Mesothelial cell of epicardium (in vitro differentiated cells): ENCODE measurements around the gene TXNDC8. TPM values are rescaled to one million over a fixed set of nuclear protein-coding genes. Genes with fewer than 3 reads are reported as not detected.

Source experiments
- DNase-seq, 2 experiments: peaks; one replicate each; pipeline ENCODE4 v3.0.0; 2021; ENCODE audit warnings: low spot score in 2 of 2; ENCODE audit not compliant: unreplicated experiment in 2 of 2
- H3K27ac Mint-ChIP-seq: 2 replicates; pipeline ENCODE4 v1.8.0; 2021; ENCODE audit warnings: mixed read lengths
- H3K27me3 Mint-ChIP-seq: 2 replicates; pipeline ENCODE4 v1.8.0; 2021; ENCODE audit warnings: low read depth, mixed read lengths
- H3K36me3 Mint-ChIP-seq: 2 replicates; pipeline ENCODE4 v1.8.0; 2021; ENCODE audit warnings: mixed read lengths
- H3K4me1 Mint-ChIP-seq: 2 replicates; pipeline ENCODE4 v1.8.0; 2021; ENCODE audit warnings: mixed read lengths
- H3K4me3 Mint-ChIP-seq: 2 replicates; pipeline ENCODE4 v1.8.0; 2021; ENCODE audit warnings: mild to moderate bottlenecking, moderate library complexity, mixed read lengths
- H3K9me3 Mint-ChIP-seq: 2 replicates; pipeline ENCODE4 v1.8.0; 2021; ENCODE audit warnings: mixed read lengths
- CTCF ChIP-seq: fragments of 200-600 bp; sonication (generic); IDR thresholded peaks from one replicate; pipeline ENCODE4 v1.5.0; 2021; ENCODE audit warnings: antibody characterized with exemption; ENCODE audit not compliant: unreplicated experiment
- total RNA-seq: library from RNA; stranded (reverse); gene quantifications from 3 replicates; pipeline ENCODE4 v1.2.1, GENCODE V29; 2021

TXNDC8 gene
- total RNA-seq, 1 donor from 2014 or later: not detected

GRCh38 chr9:110309681-110310080 is 28.0 kb downstream of the TXNDC8 start:
- no peak for TF ChIP-seq CTCF

GRCh38 chr9:110308633-110309038 is 29.0 kb downstream of the TXNDC8 start:
- H3K4me3 Mint-ChIP-seq: no peak overlapping the region
- H3K9me3 Mint-ChIP-seq: peaks cover 16% of the 10 kb centered on the region
- TF ChIP-seq CTCF: no peak
- H3K27me3 Mint-ChIP-seq: no peaks in the 10 kb centered on the region
- H3K27ac Mint-ChIP-seq: no peak overlapping the region
- no peak for DNase-seq
- peaks cover 2% of the 10 kb centered on the region for H3K36me3 Mint-ChIP-seq
- H3K4me1 Mint-ChIP-seq: no peaks in the 10 kb centered on the region

More at GRCh38 chr9:110309681-110310080, 28.0 kb downstream of the TXNDC8 start:
- H3K4me3 Mint-ChIP-seq: no peak overlapping the region
- peaks cover 23% of the 10 kb centered on the region for H3K9me3 Mint-ChIP-seq
- H3K4me1 Mint-ChIP-seq: no peaks in the 10 kb centered on the region
- no peak for DNase-seq
- H3K36me3 Mint-ChIP-seq: peaks cover 2% of the 10 kb centered on the region
- H3K27me3 Mint-ChIP-seq: no peaks in the 10 kb centered on the region
- H3K27ac Mint-ChIP-seq: no peak overlapping the region

DNA sequence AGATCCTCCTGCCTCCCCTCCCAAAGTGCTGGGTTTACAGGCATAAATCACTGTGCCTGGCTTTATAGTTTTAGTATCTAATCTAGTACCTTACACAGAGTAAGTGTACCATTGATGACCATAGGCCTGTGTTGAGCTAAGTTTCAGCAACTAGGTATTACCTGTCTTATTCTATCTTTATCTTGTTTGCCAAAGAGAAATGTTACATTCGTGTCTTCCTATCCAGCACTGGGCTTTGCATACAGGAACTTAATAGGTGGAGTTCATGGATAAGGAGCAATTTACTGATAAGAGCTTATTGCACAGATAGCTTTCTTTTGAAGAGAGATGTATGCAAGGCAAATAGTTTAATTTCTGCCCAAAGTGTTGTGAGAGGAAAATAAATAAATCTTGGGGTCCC is 30.5 kb downstream of the TXNDC8 start:
- Mint-ChIP-seq H3K9me3 (peaks cover 11% of the 10 kb centered on the region), H3K4me1 (no peaks in the 10 kb centered on the region), H3K27me3 (peaks cover 2% of the 10 kb centered on the region), H3K36me3 (no peaks in the 10 kb centered on the region), H3K27ac (no peak overlapping the region), H3K4me3 (no peak overlapping the region)
- DNase-seq: no peak
- no peak for TF ChIP-seq CTCF

DNA sequence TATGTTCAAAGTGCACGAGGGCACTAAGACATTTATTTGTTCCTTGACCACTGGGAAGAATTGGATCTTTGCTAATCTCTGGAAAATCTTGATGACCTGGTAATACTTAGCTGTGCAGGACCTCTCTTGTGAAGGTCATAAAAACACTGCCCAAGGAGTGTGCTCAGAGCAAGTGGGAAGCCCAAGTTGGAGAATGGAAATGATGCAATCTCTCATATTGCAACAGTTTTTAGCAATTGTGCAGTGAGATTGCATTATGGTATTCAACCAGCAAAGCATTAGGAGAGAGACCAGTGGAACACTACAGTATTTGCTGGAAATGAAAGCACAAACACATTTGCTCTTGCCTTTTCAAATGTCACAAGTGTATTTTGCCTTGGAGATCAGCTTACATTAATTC is 34.5 kb downstream of the TXNDC8 start:
- no peak for DNase-seq
- H3K4me1 Mint-ChIP-seq: no peaks in the 10 kb centered on the region
- no peak overlapping the region for H3K27ac Mint-ChIP-seq
- no peak overlapping the region for H3K4me3 Mint-ChIP-seq
- peaks cover 6% of the 10 kb centered on the region for H3K9me3 Mint-ChIP-seq
- peaks cover 2% of the 10 kb centered on the region for H3K27me3 Mint-ChIP-seq
- no peaks in the 10 kb centered on the region for H3K36me3 Mint-ChIP-seq
- TF ChIP-seq CTCF: no peak

GRCh38 chr9:110298043-110298605 is 39.5 kb downstream of the TXNDC8 start:
- H3K27me3 Mint-ChIP-seq: peaks cover 2% of the 10 kb centered on the region
- H3K9me3 Mint-ChIP-seq: no peaks in the 10 kb centered on the region
- DNase-seq: no peak
- H3K4me1 Mint-ChIP-seq: no peaks in the 10 kb centered on the region
- no peak overlapping the region for H3K4me3 Mint-ChIP-seq
- TF ChIP-seq CTCF: no peak
- no peak overlapping the region for H3K27ac Mint-ChIP-seq
- H3K36me3 Mint-ChIP-seq: no peaks in the 10 kb centered on the region

DNA sequence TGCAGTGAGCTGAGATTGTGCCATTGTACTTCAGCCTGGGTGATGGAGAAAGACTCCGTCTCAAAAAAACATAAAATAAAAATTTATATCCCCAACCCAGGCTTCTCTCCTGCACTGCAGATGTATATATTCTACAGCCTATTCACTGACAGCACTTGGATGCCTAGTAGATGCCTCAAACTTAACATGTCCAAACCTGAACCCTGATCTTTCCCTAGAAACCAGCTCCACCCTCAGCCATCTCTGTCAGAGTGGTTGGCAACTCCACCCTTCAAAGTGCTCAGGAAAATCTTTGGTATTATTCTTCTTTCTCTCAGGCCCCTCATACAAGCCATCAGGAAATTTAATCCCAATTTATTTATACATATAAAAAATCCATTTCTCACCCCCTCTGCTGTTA is 44.4 kb downstream of the TXNDC8 start:
- Mint-ChIP-seq H3K27ac (no peak overlapping the region), H3K4me3 (no peak overlapping the region), H3K27me3 (no peaks in the 10 kb centered on the region), H3K9me3 (no peaks in the 10 kb centered on the region), H3K36me3 (no peaks in the 10 kb centered on the region), H3K4me1 (no peaks in the 10 kb centered on the region)
- TF ChIP-seq CTCF: no peak
- no peak for DNase-seq
